WTC11 (cell line): ENCODE results near the gene SSBP2.

Experiments
- CREM ChIP-seq: sonication (generic); formaldehyde crosslinking; IDR thresholded peaks from 2 replicates; pipeline ENCODE4 v1.8.1; 2022; ENCODE audit warnings: mild to moderate bottlenecking, missing genetic modification reagents, moderate library complexity
- JUN ChIP-seq: sonication (generic); formaldehyde crosslinking; IDR thresholded peaks from 2 replicates; pipeline ENCODE4 v1.8.0; 2023; ENCODE audit warnings: mild to moderate bottlenecking, missing genetic modification reagents
- ZNF232 ChIP-seq: sonication (generic); formaldehyde crosslinking; IDR thresholded peaks from 2 replicates; pipeline ENCODE4 v1.8.0; 2022; ENCODE audit warnings: mild to moderate bottlenecking, missing genetic modification reagents
- TF ChIP-seq, protein P1 (sequence below): sonication (generic); formaldehyde crosslinking; IDR thresholded peaks from 2 replicates; pipeline ENCODE4 v1.8.1; 2023; ENCODE audit warnings: mild to moderate bottlenecking, missing genetic modification reagents, borderline replicate concordance
- TF ChIP-seq, protein P2 (sequence below): sonication (generic); formaldehyde crosslinking; IDR thresholded peaks from 2 replicates; pipeline ENCODE4 v1.8.1; 2023; ENCODE audit warnings: mild to moderate bottlenecking, missing genetic modification reagents, moderate library complexity
- TF ChIP-seq, protein P3 (sequence below): sonication (generic); formaldehyde crosslinking; IDR thresholded peaks from 2 replicates; pipeline ENCODE4 v1.8.1; 2022; ENCODE audit warnings: low read depth, missing genetic modification reagents, borderline replicate concordance
- TF ChIP-seq, protein P4 (sequence below): fragments of 200-600 bp; IDR thresholded peaks from 2 replicates; pipeline ENCODE4 v1.8.0; 2022; ENCODE audit warnings: antibody characterized with exemption
- TF ChIP-seq, protein P5 (sequence below): sonication (generic); formaldehyde crosslinking; conservative IDR thresholded peaks from 2 replicates; pipeline ENCODE4 v1.8.1; 2023; ENCODE audit warnings: mild to moderate bottlenecking, low read depth, missing genetic modification reagents, moderate library complexity
- TF ChIP-seq, protein P6 (sequence below): sonication (generic); formaldehyde crosslinking; IDR thresholded peaks from 2 replicates; pipeline ENCODE4 v1.8.1; 2022; ENCODE audit warnings: missing genetic modification reagents, borderline replicate concordance

DNA sequence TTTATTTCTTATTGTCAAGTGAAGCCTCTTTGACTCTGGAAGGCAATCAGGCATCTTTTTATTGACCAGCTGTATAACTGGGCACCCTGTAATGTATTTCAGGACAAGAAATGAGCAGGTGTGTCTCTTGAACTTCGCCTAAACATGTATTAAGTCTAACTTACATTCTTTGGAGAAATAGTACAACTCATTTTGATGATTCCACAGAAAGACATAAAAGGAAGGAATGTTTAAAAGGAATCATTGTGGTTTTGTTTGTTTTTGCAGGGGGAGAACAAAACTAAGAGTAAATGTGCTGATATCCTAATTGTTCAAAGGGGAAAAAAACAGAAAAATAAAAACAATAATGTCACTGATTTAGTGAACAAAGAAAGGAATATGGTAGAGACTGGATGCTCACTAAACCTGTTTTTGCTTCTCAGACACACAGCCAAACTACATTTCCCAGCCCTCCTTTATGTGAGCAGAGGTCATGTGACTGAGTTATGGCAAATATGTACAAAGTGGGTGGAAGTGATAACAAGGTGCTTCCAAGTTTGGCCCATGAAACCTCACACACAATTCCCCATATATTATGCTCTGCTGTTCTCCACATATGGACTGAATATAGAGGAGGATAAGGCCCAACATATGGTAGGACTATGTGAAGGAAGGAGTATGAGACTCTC is 206.4 kb downstream of the SSBP2 start:
- TF ChIP-seq CREM (CRISPR knock-in tag) (no peak), ZNF232 (CRISPR knock-in tag) (no peak), JUN (CRISPR knock-in tag) (no peak)
- TF ChIP-seq, protein P1, sequence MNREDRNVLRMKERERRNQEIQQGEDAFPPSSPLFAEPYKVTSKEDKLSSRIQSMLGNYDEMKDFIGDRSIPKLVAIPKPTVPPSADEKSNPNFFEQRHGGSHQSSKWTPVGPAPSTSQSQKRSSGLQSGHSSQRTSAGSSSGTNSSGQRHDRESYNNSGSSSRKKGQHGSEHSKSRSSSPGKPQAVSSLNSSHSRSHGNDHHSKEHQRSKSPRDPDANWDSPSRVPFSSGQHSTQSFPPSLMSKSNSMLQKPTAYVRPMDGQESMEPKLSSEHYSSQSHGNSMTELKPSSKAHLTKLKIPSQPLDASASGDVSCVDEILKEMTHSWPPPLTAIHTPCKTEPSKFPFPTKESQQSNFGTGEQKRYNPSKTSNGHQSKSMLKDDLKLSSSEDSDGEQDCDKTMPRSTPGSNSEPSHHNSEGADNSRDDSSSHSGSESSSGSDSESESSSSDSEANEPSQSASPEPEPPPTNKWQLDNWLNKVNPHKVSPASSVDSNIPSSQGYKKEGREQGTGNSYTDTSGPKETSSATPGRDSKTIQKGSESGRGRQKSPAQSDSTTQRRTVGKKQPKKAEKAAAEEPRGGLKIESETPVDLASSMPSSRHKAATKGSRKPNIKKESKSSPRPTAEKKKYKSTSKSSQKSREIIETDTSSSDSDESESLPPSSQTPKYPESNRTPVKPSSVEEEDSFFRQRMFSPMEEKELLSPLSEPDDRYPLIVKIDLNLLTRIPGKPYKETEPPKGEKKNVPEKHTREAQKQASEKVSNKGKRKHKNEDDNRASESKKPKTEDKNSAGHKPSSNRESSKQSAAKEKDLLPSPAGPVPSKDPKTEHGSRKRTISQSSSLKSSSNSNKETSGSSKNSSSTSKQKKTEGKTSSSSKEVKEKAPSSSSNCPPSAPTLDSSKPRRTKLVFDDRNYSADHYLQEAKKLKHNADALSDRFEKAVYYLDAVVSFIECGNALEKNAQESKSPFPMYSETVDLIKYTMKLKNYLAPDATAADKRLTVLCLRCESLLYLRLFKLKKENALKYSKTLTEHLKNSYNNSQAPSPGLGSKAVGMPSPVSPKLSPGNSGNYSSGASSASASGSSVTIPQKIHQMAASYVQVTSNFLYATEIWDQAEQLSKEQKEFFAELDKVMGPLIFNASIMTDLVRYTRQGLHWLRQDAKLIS (CRISPR knock-in tag), result no peak
- TF ChIP-seq, protein P2, sequence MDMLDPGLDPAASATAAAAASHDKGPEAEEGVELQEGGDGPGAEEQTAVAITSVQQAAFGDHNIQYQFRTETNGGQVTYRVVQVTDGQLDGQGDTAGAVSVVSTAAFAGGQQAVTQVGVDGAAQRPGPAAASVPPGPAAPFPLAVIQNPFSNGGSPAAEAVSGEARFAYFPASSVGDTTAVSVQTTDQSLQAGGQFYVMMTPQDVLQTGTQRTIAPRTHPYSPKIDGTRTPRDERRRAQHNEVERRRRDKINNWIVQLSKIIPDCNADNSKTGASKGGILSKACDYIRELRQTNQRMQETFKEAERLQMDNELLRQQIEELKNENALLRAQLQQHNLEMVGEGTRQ, result peak; percentile 82
- TF ChIP-seq, protein P3, sequence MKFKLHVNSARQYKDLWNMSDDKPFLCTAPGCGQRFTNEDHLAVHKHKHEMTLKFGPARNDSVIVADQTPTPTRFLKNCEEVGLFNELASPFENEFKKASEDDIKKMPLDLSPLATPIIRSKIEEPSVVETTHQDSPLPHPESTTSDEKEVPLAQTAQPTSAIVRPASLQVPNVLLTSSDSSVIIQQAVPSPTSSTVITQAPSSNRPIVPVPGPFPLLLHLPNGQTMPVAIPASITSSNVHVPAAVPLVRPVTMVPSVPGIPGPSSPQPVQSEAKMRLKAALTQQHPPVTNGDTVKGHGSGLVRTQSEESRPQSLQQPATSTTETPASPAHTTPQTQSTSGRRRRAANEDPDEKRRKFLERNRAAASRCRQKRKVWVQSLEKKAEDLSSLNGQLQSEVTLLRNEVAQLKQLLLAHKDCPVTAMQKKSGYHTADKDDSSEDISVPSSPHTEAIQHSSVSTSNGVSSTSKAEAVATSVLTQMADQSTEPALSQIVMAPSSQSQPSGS (CRISPR knock-in tag), result no peak
- TF ChIP-seq, protein P4, sequence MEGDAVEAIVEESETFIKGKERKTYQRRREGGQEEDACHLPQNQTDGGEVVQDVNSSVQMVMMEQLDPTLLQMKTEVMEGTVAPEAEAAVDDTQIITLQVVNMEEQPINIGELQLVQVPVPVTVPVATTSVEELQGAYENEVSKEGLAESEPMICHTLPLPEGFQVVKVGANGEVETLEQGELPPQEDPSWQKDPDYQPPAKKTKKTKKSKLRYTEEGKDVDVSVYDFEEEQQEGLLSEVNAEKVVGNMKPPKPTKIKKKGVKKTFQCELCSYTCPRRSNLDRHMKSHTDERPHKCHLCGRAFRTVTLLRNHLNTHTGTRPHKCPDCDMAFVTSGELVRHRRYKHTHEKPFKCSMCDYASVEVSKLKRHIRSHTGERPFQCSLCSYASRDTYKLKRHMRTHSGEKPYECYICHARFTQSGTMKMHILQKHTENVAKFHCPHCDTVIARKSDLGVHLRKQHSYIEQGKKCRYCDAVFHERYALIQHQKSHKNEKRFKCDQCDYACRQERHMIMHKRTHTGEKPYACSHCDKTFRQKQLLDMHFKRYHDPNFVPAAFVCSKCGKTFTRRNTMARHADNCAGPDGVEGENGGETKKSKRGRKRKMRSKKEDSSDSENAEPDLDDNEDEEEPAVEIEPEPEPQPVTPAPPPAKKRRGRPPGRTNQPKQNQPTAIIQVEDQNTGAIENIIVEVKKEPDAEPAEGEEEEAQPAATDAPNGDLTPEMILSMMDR, result no peak
- TF ChIP-seq, protein P5, sequence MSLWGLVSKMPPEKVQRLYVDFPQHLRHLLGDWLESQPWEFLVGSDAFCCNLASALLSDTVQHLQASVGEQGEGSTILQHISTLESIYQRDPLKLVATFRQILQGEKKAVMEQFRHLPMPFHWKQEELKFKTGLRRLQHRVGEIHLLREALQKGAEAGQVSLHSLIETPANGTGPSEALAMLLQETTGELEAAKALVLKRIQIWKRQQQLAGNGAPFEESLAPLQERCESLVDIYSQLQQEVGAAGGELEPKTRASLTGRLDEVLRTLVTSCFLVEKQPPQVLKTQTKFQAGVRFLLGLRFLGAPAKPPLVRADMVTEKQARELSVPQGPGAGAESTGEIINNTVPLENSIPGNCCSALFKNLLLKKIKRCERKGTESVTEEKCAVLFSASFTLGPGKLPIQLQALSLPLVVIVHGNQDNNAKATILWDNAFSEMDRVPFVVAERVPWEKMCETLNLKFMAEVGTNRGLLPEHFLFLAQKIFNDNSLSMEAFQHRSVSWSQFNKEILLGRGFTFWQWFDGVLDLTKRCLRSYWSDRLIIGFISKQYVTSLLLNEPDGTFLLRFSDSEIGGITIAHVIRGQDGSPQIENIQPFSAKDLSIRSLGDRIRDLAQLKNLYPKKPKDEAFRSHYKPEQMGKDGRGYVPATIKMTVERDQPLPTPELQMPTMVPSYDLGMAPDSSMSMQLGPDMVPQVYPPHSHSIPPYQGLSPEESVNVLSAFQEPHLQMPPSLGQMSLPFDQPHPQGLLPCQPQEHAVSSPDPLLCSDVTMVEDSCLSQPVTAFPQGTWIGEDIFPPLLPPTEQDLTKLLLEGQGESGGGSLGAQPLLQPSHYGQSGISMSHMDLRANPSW (CRISPR knock-in tag), result no peak
- TF ChIP-seq, protein P6, sequence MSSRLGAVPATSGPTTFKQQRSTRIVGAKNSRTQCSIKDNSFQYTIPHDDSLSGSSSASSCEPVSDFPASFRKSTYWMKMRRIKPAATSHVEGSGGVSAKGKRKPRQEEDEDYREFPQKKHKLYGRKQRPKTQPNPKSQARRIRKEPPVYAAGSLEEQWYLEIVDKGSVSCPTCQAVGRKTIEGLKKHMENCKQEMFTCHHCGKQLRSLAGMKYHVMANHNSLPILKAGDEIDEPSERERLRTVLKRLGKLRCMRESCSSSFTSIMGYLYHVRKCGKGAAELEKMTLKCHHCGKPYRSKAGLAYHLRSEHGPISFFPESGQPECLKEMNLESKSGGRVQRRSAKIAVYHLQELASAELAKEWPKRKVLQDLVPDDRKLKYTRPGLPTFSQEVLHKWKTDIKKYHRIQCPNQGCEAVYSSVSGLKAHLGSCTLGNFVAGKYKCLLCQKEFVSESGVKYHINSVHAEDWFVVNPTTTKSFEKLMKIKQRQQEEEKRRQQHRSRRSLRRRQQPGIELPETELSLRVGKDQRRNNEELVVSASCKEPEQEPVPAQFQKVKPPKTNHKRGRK (CRISPR knock-in tag), result no peak
